ENCODE measurements around the gene DHRS7B.
"Not testable (repeated sequence)": the region's sequence is repeated elsewhere in the genome, so short reads cannot be mapped to it uniquely, and the experiment has no call there.

DHRS7B gene

GRCh38 chr17:21210411-21211076 lies 83.8 kb downstream of the DHRS7B start:
- DNase-seq (ENCODE audit: low spot score): no peak

GRCh38 chr17:21211825-21212479 lies 85.2 kb downstream of the DHRS7B start:
- no peak for DNase-seq (ENCODE audit: low spot score)

GRCh38 chr17:21212826-21213637 lies 86.3 kb downstream of the DHRS7B start:
- no peak for DNase-seq (ENCODE audit: low spot score)

GRCh38 chr17:21213638-21214014 lies 86.9 kb downstream of the DHRS7B start:
- DNase-seq (ENCODE audit: low spot score): peak; percentile 42

- peak; percentile 93 for DNase-seq (ENCODE audit: low spot score)
Observed at GRCh38 chr17:21214015-21214776, 87.4 kb downstream of the DHRS7B start, which contains the start of gene TMEM11. Gene TMEM11 (minus strand): TSS chr17:21214161. CDS start chr17:21214152, 9 bp downstream.

- no peak for DNase-seq (ENCODE audit: low spot score)
Observed at GRCh38 chr17:21214777-21215541, 88.2 kb downstream of the DHRS7B start.

- no peak for DNase-seq (ENCODE audit: low spot score)
Observed at GRCh38 chr17:21215935-21216334, 89.2 kb downstream of the DHRS7B start.

GRCh38 chr17:21217346-21217745 lies 90.6 kb downstream of the DHRS7B start:
- no peak for DNase-seq (ENCODE audit: low spot score)

- DNase-seq (ENCODE audit: low spot score): no peak
Observed at GRCh38 chr17:21218101-21218500, 91.3 kb downstream of the DHRS7B start.

- DNase-seq (ENCODE audit: low spot score): no peak
Observed at GRCh38 chr17:21218831-21219380, 92.1 kb downstream of the DHRS7B start.

GRCh38 chr17:21223086-21223485 lies 96.3 kb downstream of the DHRS7B start:
- no peak for DNase-seq (ENCODE audit: low spot score)

- not testable (repeated sequence) for DNase-seq (ENCODE audit: low spot score)
Observed at GRCh38 chr17:21227277-21227676, 100.5 kb downstream of the DHRS7B start.

GRCh38 chr17:21228111-21228510 lies 101.3 kb downstream of the DHRS7B start:
- no peak for DNase-seq (ENCODE audit: low spot score)

- DNase-seq (ENCODE audit: low spot score): no peak
Observed at GRCh38 chr17:21228845-21229244, 102.1 kb downstream of the DHRS7B start.

GRCh38 chr17:21231533-21231932 lies 104.8 kb downstream of the DHRS7B start:
- DNase-seq (ENCODE audit: low spot score): no peak

GRCh38 chr17:21232033-21232749 lies 105.4 kb downstream of the DHRS7B start:
- no peak for DNase-seq (ENCODE audit: low spot score)

GRCh38 chr17:21233581-21234347 lies 107.0 kb downstream of the DHRS7B start:
- DNase-seq (ENCODE audit: low spot score): no peak

GRCh38 chr17:21235921-21236320 lies 109.2 kb downstream of the DHRS7B start:
- no peak for DNase-seq (ENCODE audit: low spot score)

GRCh38 chr17:21239680-21240368 lies 113.1 kb downstream of the DHRS7B start:
- DNase-seq (ENCODE audit: low spot score): peak; percentile 39
